Pons (tissue), 1 donor: ENCODE data around the gene RITA1.

Experiments used
- DNase-seq: peaks from one replicate; pipeline ENCODE4 v3.0.0-alpha.2; 2016; ENCODE audit warnings: low spot score

The RITA1 gene

GRCh38 chr12:113152835-113153814, 32.4 kb upstream of the RITA1 start:
- DNase-seq: peak; percentile 71

- no peak for DNase-seq
Measured at GRCh38 chr12:113154351-113154973, 31.1 kb upstream of the RITA1 start.

GRCh38 chr12:113155060-113155459, 30.5 kb upstream of the RITA1 start:
- DNase-seq: no peak

- no peak for DNase-seq
Measured at GRCh38 chr12:113155646-113156045, 29.9 kb upstream of the RITA1 start.

GRCh38 chr12:113157218-113157859, 28.2 kb upstream of the RITA1 start:
- no peak for DNase-seq

GRCh38 chr12:113158439-113159203, 26.9 kb upstream of the RITA1 start:
- no peak for DNase-seq

- DNase-seq: no peak
Measured at GRCh38 chr12:113159937-113160336, 25.6 kb upstream of the RITA1 start.

GRCh38 chr12:113161415-113162016, 24.0 kb upstream of the RITA1 start:
- DNase-seq: no peak

- no peak for DNase-seq
Measured at GRCh38 chr12:113162102-113163029, 23.2 kb upstream of the RITA1 start.

GRCh38 chr12:113163030-113163360, 22.5 kb upstream of the RITA1 start:
- DNase-seq: no peak

- no peak for DNase-seq
Measured at GRCh38 chr12:113164014-113164413, 21.5 kb upstream of the RITA1 start.

GRCh38 chr12:113165521-113166450, 19.7 kb upstream of the RITA1 start:
- DNase-seq: no peak

- no peak for DNase-seq
Measured at GRCh38 chr12:113167868-113168267, 17.7 kb upstream of the RITA1 start.

GRCh38 chr12:113169697-113170096, 15.8 kb upstream of the RITA1 start:
- DNase-seq: no peak

- no peak for DNase-seq
Measured at GRCh38 chr12:113170457-113170856, 15.1 kb upstream of the RITA1 start.

- no peak for DNase-seq
Measured at GRCh38 chr12:113170926-113171325, 14.6 kb upstream of the RITA1 start.

- no peak for DNase-seq
Measured at GRCh38 chr12:113171543-113171942, 14.0 kb upstream of the RITA1 start.

GRCh38 chr12:113172185-113172584, 13.3 kb upstream of the RITA1 start:
- no peak for DNase-seq

GRCh38 chr12:113173081-113173698, 12.3 kb upstream of the RITA1 start:
- no peak for DNase-seq
